HG03457 (cell line): Measurements from ENCODE around the gene EPYC.

Source experiments
- ATAC-seq: cut with Tn5 transposase; IDR thresholded peaks from one replicate; pipeline ENCODE4 v1.9.1; 2021; ENCODE audit warnings: moderate number of reproducible peaks; ENCODE audit not compliant: unreplicated experiment

Gene EPYC

GRCh38 chr12:91004872-91005271 is at the start of gene EPYC:
Gene EPYC (minus strand): TSS chr12:91004972. CDS start chr12:91002565, 2,407 bp downstream.
- no peak for ATAC-seq

GRCh38 chr12:91053951-91054715 is 49.4 kb upstream of the EPYC start:
- ATAC-seq: no peak

- ATAC-seq: no peak
Measured at GRCh38 chr12:91052026-91052425, 47.3 kb upstream of the EPYC start.

- no peak for ATAC-seq
Measured at GRCh38 chr12:91044586-91044985, 39.8 kb upstream of the EPYC start.

- no peak for ATAC-seq
Measured at GRCh38 chr12:91043408-91043807, 38.6 kb upstream of the EPYC start.

GRCh38 chr12:91040096-91040755 is 35.5 kb upstream of the EPYC start:
- ATAC-seq: no peak

- no peak for ATAC-seq
Measured at GRCh38 chr12:91037276-91037675, 32.5 kb upstream of the EPYC start.

- ATAC-seq: no peak
Measured at GRCh38 chr12:91033251-91033650, 28.5 kb upstream of the EPYC start.

- peak; percentile 57 for ATAC-seq
Measured at GRCh38 chr12:91023326-91024004, 18.7 kb upstream of the EPYC start.

- no peak for ATAC-seq
Measured at GRCh38 chr12:91021076-91021475, 16.3 kb upstream of the EPYC start.

- no peak for ATAC-seq
Measured at GRCh38 chr12:91019455-91019854, 14.7 kb upstream of the EPYC start.

GRCh38 chr12:91017511-91018263 is 12.9 kb upstream of the EPYC start:
- ATAC-seq: no peak

- no peak for ATAC-seq
Measured at GRCh38 chr12:91017043-91017442, 12.3 kb upstream of the EPYC start.

- peak; percentile 92 for ATAC-seq
Measured at GRCh38 chr12:91009319-91009950, 4.7 kb upstream of the EPYC start.

GRCh38 chr12:91007531-91008290 is 2.9 kb upstream of the EPYC start:
- ATAC-seq: peak; percentile 74

- ATAC-seq: no peak
Measured at GRCh38 chr12:91003737-91004136, 1.0 kb downstream of the EPYC start.

GRCh38 chr12:91001306-91001705 is 3.5 kb downstream of the EPYC start:
- no peak for ATAC-seq

GRCh38 chr12:90999966-91000365 is 4.8 kb downstream of the EPYC start:
- no peak for ATAC-seq

GRCh38 chr12:90999527-90999926 is 5.2 kb downstream of the EPYC start:
- ATAC-seq: no peak

- no peak for ATAC-seq
Measured at GRCh38 chr12:90995010-90995409, 9.8 kb downstream of the EPYC start.
